ENCODE results near the gene OLIG3.

The OLIG3 gene

DNA sequence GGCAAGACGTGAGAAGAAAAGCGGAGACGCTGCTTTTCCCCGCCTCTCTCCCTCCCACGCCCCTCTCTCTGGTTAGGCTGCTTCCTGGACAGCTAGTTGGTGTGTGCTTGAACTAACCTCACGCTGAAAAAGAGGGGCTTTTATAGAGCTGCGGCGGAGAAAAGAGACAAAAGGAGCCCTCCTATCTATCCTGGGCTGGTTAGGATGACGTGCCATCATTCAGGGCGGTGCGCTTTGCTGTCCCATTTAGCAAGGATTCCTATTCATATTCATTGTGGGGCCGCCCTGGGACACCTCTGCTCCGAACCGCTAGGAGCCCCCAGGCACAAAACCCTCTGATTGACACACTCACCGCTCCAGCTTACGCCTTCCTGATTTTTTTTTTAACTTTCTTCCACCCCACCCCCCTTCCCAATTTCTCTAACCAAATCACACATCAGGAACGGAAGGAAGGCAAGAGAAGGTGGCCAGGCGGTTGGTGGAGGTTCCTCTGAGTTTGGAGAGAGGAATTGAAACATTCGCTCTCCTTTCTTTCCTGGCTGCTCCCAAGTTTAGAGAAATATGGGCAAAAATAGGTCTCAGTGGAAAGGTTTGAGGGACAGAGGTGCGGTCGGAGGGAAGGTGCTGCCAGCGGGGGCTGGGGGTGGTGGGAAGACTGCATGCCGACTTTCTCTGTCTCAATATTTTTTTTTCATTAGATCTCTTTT lies at the start of gene OLIG3:
Gene OLIG3, minus strand, starts transcription at position 114 of the 707 bp plus-strand sequence. CDS start 224 bp downstream, outside the sequence.
- H3K36me3 ChIP-seq (ENCODE audit: insufficient read depth, low read length): no peaks in the 10 kb centered on the region
- peaks cover 92 to 96% of the 10 kb centered on the region in 2 donors for H3K27me3 ChIP-seq (ENCODE audit: control insufficient read depth in 1 of 2, insufficient read depth in 2 of 2, low read length in 2 of 2)
- H3K9me3 ChIP-seq (ENCODE audit: low read length): peaks cover 4% of the 10 kb centered on the region
- no peak within 1 kb of the TSS for H3K27ac ChIP-seq (ENCODE audit: low read depth, low read length)
- H3K9ac ChIP-seq (ENCODE audit: low read length): no peak within 1 kb of the TSS
- H3K4me1 ChIP-seq (ENCODE audit: insufficient read depth, low read length): peaks cover 26% of the 10 kb centered on the region
- H3K4me3 ChIP-seq (ENCODE audit: low read depth in 1 of 2, low read length in 2 of 2): peak within 1 kb of the TSS in 1 of 2 donors; percentile 1

DNA sequence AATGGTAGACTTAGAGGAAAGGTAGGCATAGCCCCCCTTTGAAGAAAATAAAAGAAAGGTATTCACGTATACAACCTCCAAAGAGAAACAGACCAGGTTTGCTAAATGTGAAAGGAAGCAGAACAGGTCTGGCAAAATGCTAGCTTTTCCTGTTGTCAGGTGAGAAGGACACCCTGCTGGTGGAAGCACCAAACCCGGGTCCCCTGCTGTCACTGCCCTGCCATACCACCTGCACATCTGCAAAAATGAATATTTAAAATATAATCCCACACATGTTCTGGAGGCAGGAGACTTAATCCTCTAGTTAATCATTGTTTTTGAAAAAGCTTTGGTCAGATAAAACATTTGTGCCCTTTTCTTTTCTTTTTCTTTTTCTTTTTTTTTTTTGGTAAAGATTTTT lies 48.9 kb upstream of the OLIG3 start:
- H3K9me3 ChIP-seq (ENCODE audit: low read length): no peaks in the 10 kb centered on the region
- H3K27ac ChIP-seq (ENCODE audit: low read depth, low read length): no peak overlapping the region
- H3K4me1 ChIP-seq (ENCODE audit: insufficient read depth, low read length): no peaks in the 10 kb centered on the region
- no peak overlapping the region for H3K4me3 ChIP-seq (ENCODE audit: low read depth in 1 of 2, low read length in 2 of 2)
- no peaks in the 10 kb centered on the region for H3K27me3 ChIP-seq (ENCODE audit: control insufficient read depth in 1 of 2, insufficient read depth in 2 of 2, low read length in 2 of 2)
- no peak overlapping the region for H3K9ac ChIP-seq (ENCODE audit: low read length)
- H3K36me3 ChIP-seq (ENCODE audit: insufficient read depth, low read length): no peaks in the 10 kb centered on the region

DNA sequence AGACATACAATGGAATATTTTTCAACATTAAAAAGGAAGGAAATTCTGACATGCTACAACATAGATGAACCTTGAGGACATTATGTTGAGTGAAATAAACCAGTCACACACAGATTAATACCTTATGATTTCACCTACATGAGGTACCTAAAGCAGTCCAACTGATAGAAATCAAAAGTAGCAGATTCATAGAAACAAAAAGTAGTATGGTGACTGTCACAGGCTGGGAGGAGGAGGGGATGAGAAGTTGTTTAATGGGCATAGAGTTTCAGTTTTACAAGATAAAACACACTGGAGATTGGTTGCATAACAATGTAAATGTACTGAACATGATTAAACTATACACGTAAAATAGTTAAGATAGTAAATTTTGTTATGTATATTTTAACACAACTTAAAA lies 48.5 kb upstream of the OLIG3 start:
- H3K36me3 ChIP-seq (ENCODE audit: insufficient read depth, low read length): no peaks in the 10 kb centered on the region
- no peaks in the 10 kb centered on the region for H3K9me3 ChIP-seq (ENCODE audit: low read length)
- H3K27me3 ChIP-seq (ENCODE audit: control insufficient read depth in 1 of 2, insufficient read depth in 2 of 2, low read length in 2 of 2): no peaks in the 10 kb centered on the region
- H3K27ac ChIP-seq (ENCODE audit: low read depth, low read length): no peak overlapping the region
- no peak overlapping the region for H3K9ac ChIP-seq (ENCODE audit: low read length)
- no peaks in the 10 kb centered on the region for H3K4me1 ChIP-seq (ENCODE audit: insufficient read depth, low read length)
- H3K4me3 ChIP-seq (ENCODE audit: low read depth in 1 of 2, low read length in 2 of 2): no peak overlapping the region

DNA sequence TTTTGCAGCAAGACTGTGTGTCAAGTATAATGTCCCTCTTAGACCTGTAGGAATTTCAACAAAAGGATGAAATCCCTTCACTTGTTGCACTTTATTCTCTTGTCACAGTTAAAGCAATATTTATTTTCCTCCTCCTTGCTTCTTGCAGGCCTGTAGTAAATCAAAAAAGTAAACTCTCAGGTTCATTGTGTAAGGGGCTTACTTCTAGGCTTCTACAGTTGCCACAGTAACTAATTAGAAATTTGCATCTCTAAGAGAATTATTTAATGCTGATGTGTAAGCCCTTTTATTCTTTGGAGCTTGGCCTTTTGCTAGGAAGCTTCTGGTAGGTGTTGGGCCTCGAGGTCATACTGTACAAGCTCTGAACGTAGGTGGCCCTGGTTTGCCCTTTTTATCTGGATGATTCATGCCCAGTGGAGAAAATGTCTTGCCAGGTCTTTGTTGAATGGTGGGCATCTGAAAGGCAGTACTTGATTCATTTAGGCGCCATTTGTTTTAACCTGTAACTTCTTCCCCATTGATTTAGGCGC lies 47.4 kb upstream of the OLIG3 start:
- Histone ChIP-seq H3K4me1 (ENCODE audit: insufficient read depth, low read length) (no peaks in the 10 kb centered on the region), H3K9me3 (ENCODE audit: low read length) (no peaks in the 10 kb centered on the region), H3K36me3 (ENCODE audit: insufficient read depth, low read length) (no peaks in the 10 kb centered on the region), H3K27ac (ENCODE audit: low read depth, low read length) (no peak overlapping the region), H3K27me3 (ENCODE audit: control insufficient read depth in 1 of 2, insufficient read depth in 2 of 2, low read length in 2 of 2) (no peaks in the 10 kb centered on the region), H3K4me3 (ENCODE audit: low read depth in 1 of 2, low read length in 2 of 2) (no peak overlapping the region), H3K9ac (ENCODE audit: low read length) (no peak overlapping the region)

DNA sequence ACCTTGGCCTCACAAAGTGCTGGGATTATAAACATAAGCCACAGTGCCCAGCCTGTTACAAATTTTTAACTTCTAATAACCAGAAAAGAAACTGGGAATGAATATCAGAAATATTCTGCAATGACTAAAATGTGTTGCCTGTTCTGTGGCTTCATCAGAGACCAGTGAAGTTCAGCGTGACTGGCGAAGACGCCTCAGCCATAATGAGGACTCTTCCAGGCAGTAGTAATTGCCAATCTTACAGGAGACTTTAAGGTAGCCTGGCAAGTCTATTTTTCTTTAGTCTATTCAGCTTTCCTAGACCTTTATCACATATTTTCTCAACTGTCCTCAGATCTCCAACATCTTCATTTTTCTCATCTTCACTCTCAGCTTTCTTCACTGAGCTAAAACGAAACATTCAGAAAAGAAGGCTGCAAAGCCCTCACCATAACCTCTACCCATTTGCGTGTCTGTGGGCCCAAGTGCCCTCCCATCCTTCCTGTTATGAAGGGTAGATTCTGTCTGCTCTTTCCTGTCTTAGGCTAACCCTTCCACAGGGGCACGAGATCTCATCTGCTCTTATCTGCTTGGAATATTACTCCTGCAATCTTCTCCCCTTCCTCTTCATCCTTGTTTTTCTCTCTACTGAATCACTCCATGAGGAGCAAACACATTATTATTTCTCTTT lies 42.0 kb upstream of the OLIG3 start:
- Histone ChIP-seq H3K27ac (ENCODE audit: low read depth, low read length) (no peak overlapping the region), H3K4me3 (ENCODE audit: low read depth in 1 of 2, low read length in 2 of 2) (no peak overlapping the region), H3K36me3 (ENCODE audit: insufficient read depth, low read length) (no peaks in the 10 kb centered on the region), H3K27me3 (ENCODE audit: control insufficient read depth in 1 of 2, insufficient read depth in 2 of 2, low read length in 2 of 2) (no peaks in the 10 kb centered on the region), H3K4me1 (ENCODE audit: insufficient read depth, low read length) (no peaks in the 10 kb centered on the region), H3K9ac (ENCODE audit: low read length) (no peak overlapping the region), H3K9me3 (ENCODE audit: low read length) (no peaks in the 10 kb centered on the region)

DNA sequence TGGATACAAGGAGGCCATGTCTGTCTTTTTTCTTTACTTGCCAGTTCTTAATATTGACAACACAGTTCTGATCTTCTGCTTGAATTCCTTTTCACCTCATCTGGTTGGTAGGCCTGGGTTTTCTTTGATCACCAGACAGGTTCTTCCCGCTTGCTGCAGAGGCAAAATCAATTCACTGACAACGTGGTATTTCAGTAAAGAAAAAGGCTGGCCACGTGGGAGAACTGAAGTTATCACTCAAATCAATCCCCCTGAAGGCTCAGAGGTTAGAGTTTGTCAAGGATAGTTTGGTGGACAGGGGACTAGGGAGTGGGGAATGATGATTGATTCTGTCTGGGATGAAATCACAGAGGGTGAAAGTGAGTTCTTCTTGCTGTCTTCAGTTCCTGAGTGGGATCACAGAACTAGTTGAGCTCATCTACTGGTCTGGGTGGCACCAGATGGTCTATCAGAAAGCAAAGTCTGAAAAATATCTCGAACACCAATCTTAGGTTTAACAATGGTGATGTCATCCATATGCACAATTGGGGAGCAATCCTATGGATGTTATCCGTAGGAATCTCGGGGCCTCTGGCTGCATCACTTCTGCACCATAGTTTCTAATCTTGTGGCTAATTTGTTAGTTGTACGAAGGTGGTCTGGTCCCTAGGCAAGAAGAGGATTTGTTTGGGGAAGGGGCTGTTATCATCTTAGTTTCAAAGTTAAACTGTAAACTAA lies 37.3 kb upstream of the OLIG3 start:
- H3K27ac ChIP-seq (ENCODE audit: low read depth, low read length): no peak overlapping the region
- no peaks in the 10 kb centered on the region for H3K9me3 ChIP-seq (ENCODE audit: low read length)
- no peaks in the 10 kb centered on the region for H3K27me3 ChIP-seq (ENCODE audit: control insufficient read depth in 1 of 2, insufficient read depth in 2 of 2, low read length in 2 of 2)
- H3K9ac ChIP-seq (ENCODE audit: low read length): no peak overlapping the region
- no peaks in the 10 kb centered on the region for H3K4me1 ChIP-seq (ENCODE audit: insufficient read depth, low read length)
- H3K4me3 ChIP-seq (ENCODE audit: low read depth in 1 of 2, low read length in 2 of 2): no peak overlapping the region
- no peaks in the 10 kb centered on the region for H3K36me3 ChIP-seq (ENCODE audit: insufficient read depth, low read length)

DNA sequence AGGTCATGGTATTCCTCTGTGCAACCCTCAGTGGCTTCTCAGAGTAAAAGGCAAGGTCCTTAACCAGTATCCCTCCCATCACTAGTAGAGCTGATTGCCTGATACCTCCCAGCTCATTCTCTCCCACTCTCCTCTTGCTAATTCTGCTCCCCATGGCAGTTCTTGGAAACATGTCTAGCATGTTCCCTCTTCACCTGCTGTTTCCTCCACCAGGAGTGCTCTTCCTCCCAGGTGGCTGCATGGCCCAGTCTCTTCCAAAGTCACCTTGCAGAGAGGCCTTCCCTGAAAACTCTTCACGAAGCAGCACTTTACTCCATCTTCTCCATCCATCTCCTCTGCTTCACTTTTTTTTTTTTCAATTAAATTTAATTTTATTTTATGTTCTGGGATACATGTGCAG lies 36.2 kb upstream of the OLIG3 start:
- no peaks in the 10 kb centered on the region for H3K9me3 ChIP-seq (ENCODE audit: low read length)
- no peaks in the 10 kb centered on the region for H3K27me3 ChIP-seq (ENCODE audit: control insufficient read depth in 1 of 2, insufficient read depth in 2 of 2, low read length in 2 of 2)
- H3K27ac ChIP-seq (ENCODE audit: low read depth, low read length): no peak overlapping the region
- H3K4me3 ChIP-seq (ENCODE audit: low read depth in 1 of 2, low read length in 2 of 2): no peak overlapping the region
- no peak overlapping the region for H3K9ac ChIP-seq (ENCODE audit: low read length)
- no peaks in the 10 kb centered on the region for H3K4me1 ChIP-seq (ENCODE audit: insufficient read depth, low read length)
- no peaks in the 10 kb centered on the region for H3K36me3 ChIP-seq (ENCODE audit: insufficient read depth, low read length)

DNA sequence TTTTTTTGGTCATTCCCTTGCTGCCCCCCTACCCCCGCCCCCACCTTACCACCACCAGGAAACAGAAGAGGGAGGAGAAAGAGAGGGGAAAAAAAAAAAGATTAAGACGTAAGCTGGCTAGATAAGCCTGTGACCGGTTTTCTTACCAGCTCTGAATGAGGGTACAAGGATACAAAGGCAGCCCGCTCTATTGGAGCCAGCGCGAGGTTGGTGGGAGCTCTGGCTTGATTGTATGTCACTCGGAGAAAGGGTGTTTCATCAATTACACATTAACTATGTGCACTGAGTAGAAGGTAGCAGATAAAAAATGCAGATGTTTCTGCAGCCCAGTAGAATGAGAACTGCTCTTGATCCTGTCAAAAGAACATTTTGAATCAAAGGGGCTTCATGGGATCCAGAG lies 28.6 kb upstream of the OLIG3 start:
- Histone ChIP-seq H3K4me1 (ENCODE audit: insufficient read depth, low read length) (no peaks in the 10 kb centered on the region), H3K4me3 (ENCODE audit: low read depth in 1 of 2, low read length in 2 of 2) (no peak overlapping the region), H3K36me3 (ENCODE audit: insufficient read depth, low read length) (no peaks in the 10 kb centered on the region), H3K27ac (ENCODE audit: low read depth, low read length) (no peak overlapping the region), H3K9me3 (ENCODE audit: low read length) (no peaks in the 10 kb centered on the region), H3K9ac (ENCODE audit: low read length) (no peak overlapping the region), H3K27me3 (ENCODE audit: control insufficient read depth in 1 of 2, insufficient read depth in 2 of 2, low read length in 2 of 2) (no peaks in the 10 kb centered on the region)

DNA sequence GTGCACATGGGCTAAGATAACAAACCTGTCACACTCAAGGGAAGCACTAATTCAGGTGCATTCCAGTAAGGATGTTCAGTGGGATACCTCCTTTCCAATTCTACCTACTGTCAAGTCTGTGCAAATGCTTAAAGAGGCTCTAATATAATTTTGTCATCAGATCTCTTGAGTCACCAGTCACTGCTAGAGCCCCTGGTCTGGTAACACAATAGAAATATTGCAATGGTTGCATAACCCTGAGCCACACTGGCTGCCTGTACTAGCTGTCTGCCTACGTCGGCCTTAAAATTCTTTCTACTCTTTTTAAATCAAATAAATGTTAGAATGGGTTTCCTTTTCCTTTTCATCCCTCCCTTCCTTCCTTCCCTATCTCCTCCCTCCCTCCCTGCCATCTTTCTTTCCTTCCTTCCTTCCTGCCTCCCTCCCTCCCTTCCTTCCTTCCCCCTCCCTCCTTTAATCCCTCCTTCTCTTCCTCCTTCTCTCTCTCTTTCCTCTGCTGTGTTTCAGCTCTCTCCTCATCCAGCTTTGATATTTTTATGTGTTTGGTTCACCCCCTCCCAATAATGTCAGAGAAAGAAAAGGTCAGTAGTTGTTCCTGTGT lies 28.1 kb upstream of the OLIG3 start:
- Histone ChIP-seq H3K9ac (ENCODE audit: low read length) (no peak overlapping the region), H3K4me1 (ENCODE audit: insufficient read depth, low read length) (no peaks in the 10 kb centered on the region), H3K27ac (ENCODE audit: low read depth, low read length) (no peak overlapping the region), H3K9me3 (ENCODE audit: low read length) (no peaks in the 10 kb centered on the region), H3K36me3 (ENCODE audit: insufficient read depth, low read length) (no peaks in the 10 kb centered on the region), H3K27me3 (ENCODE audit: control insufficient read depth in 1 of 2, insufficient read depth in 2 of 2, low read length in 2 of 2) (no peaks in the 10 kb centered on the region), H3K4me3 (ENCODE audit: low read depth in 1 of 2, low read length in 2 of 2) (no peak overlapping the region)

DNA sequence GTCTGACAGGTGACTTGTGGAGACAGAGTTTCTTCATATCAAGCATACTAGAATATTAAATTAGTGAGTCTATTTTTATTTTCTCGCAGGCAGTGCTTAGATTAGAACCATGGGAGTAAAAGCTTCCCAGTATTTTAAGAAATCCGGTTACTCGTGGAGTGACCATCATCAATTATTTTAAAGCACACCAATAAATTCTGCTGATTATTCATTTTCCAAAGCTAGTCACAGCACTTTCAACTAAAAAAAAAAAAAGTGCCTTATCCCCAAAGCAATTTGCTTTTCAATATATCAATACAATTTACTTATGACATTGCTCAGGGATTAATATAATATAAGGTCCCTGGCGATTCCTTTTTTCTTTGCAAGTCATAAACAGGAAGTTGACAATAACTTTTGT lies 26.3 kb upstream of the OLIG3 start:
- no peak overlapping the region for H3K4me3 ChIP-seq (ENCODE audit: low read depth in 1 of 2, low read length in 2 of 2)
- no peaks in the 10 kb centered on the region for H3K36me3 ChIP-seq (ENCODE audit: insufficient read depth, low read length)
- H3K27ac ChIP-seq (ENCODE audit: low read depth, low read length): no peak overlapping the region
- no peaks in the 10 kb centered on the region for H3K4me1 ChIP-seq (ENCODE audit: insufficient read depth, low read length)
- H3K9me3 ChIP-seq (ENCODE audit: low read length): no peaks in the 10 kb centered on the region
- H3K27me3 ChIP-seq (ENCODE audit: control insufficient read depth in 1 of 2, insufficient read depth in 2 of 2, low read length in 2 of 2): no peaks in the 10 kb centered on the region
- H3K9ac ChIP-seq (ENCODE audit: low read length): no peak overlapping the region

DNA sequence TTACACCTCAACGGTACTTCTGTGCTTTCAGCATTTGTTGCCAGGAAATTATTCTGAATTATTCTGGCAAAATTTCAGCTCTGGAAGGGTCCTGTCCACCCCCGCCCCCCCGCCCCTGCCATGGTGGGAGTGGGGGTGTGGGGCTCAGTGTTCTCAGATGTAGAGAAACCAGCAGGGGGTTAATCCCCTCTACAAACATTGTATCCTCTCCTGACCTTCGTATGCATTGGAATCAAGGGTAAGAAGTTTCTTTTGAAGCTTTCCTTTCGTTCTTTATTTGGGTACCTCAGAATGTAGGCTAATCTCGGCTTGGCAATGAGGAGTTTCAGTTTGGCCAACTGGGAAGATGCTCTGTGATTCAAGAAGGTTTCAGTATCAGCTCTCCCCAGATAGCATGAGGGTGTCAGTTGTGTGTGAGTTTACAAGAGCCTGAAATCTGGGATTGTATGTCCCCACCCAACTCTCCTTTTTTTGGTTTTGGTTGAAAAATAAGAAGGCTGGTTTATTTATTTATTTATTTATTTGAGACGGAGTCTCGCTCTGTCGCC lies 25.5 kb upstream of the OLIG3 start:
- Histone ChIP-seq H3K4me1 (ENCODE audit: insufficient read depth, low read length) (no peaks in the 10 kb centered on the region), H3K27me3 (ENCODE audit: control insufficient read depth in 1 of 2, insufficient read depth in 2 of 2, low read length in 2 of 2) (no peaks in the 10 kb centered on the region), H3K9ac (ENCODE audit: low read length) (no peak overlapping the region), H3K9me3 (ENCODE audit: low read length) (no peaks in the 10 kb centered on the region), H3K27ac (ENCODE audit: low read depth, low read length) (no peak overlapping the region), H3K4me3 (ENCODE audit: low read depth in 1 of 2, low read length in 2 of 2) (no peak overlapping the region), H3K36me3 (ENCODE audit: insufficient read depth, low read length) (no peaks in the 10 kb centered on the region)

Data from muscle layer of colon (tissue), 2 donors.